HepG2 (cell line): Measurements from ENCODE around the gene SIRT6. TPM values are rescaled to one million over a fixed set of nuclear protein-coding genes. Genes with fewer than 3 reads are reported as not detected.

Experiments
- EEA1 ChIP-seq: sonication (generic); formaldehyde crosslinking; IDR thresholded peaks from 2 replicates; pipeline ENCODE4 v1.5.1; 2020; ENCODE audit warnings: mild to moderate bottlenecking, missing genetic modification reagents, borderline replicate concordance
- KAT7 ChIP-seq: IDR thresholded peaks from 2 replicates; pipeline ENCODE4 v1.6.1; 2018; ENCODE audit warnings: borderline replicate concordance, missing compliant biosample characterization
- KLF15 ChIP-seq: sonication (generic); formaldehyde crosslinking; IDR thresholded peaks from 2 replicates; pipeline ENCODE4 v1.8.1; 2023; ENCODE audit warnings: borderline replicate concordance, mild to moderate bottlenecking, inconsistent platforms, missing genetic modification reagents, mixed read lengths
- MAF1 ChIP-seq: sonication (generic); formaldehyde crosslinking; IDR thresholded peaks from 2 replicates; pipeline ENCODE4 v1.5.0; 2020; ENCODE audit warnings: missing genetic modification reagents, borderline replicate concordance
- NFE2L2 ChIP-seq: fragments of 150-350 bp; IDR thresholded peaks from 2 replicates; pipeline ENCODE4 v1.6.1; 2014; ENCODE audit warnings: low read length
- PHB2 ChIP-seq: fragments of 450-650 bp; IDR thresholded peaks from 2 replicates; pipeline ENCODE4 v1.6.1; 2018; ENCODE audit not compliant: partially characterized antibody
- POLR2AphosphoS2 ChIP-seq: IDR thresholded peaks from 2 replicates; pipeline ENCODE4 v1.6.1; 2011; ENCODE audit warnings: low read depth, low read length, improper control_type of control experiment
- ZC3H4 ChIP-seq: sonication (generic); formaldehyde crosslinking; IDR thresholded peaks from 2 replicates; pipeline ENCODE4 v1.4.0; 2020; ENCODE audit warnings: missing genetic modification reagents, borderline replicate concordance
- ZIK1 ChIP-seq: sonication (generic); formaldehyde crosslinking; IDR thresholded peaks from 2 replicates; pipeline ENCODE4 v1.5.0; 2020; ENCODE audit warnings: mild to moderate bottlenecking, low read depth, missing genetic modification reagents, borderline replicate concordance
- ZNF207 ChIP-seq: fragments of 450-650 bp; IDR thresholded peaks from 2 replicates; pipeline ENCODE4 v1.6.1; 2016; ENCODE audit warnings: antibody characterized with exemption, borderline replicate concordance
- ZNF546 ChIP-seq: sonication (generic); formaldehyde crosslinking; conservative IDR thresholded peaks from 2 replicates; pipeline ENCODE4 v1.8.1; 2023; ENCODE audit warnings: mild to moderate bottlenecking, missing genetic modification reagents
- ZNF768 ChIP-seq: sonication (generic); formaldehyde crosslinking; IDR thresholded peaks from 2 replicates; pipeline ENCODE4 v1.4.0; 2020; ENCODE audit warnings: missing genetic modification reagents
- polyA plus RNA-seq, 8 experiments: library from polyadenylated mRNA; depleted of rRNA in 3 of 8; stranded (reverse) in 7 of 8; unstranded in 1 of 8; fragments of >200 nt; fragmentation: Illumina TruSeq in 4 of 8; extraction: Trizol in 4 of 8; gene quantifications; 2 replicates each; pipeline versions ENCODE4 v1.2.1 to v1.2.3, GENCODE V29; 2011 to 2016; ENCODE audit warnings: low read depth in 4 of 8, missing spikeins in 1 of 8, mixed read lengths in 1 of 8; ENCODE audit not compliant: insufficient read depth in 1 of 8
- total RNA-seq, 5 experiments: library from RNA; depleted of rRNA; stranded (reverse); fragments of >200 nt; fragmentation: Illumina TruSeq; extraction: Trizol; gene quantifications; 2 replicates each; pipeline ENCODE4 v1.2.3, GENCODE V29; 2016; ENCODE audit warnings: low read depth in 1 of 5
- TF ChIP-seq, protein P1 (sequence below): sonication (generic); formaldehyde crosslinking; IDR thresholded peaks from 2 replicates; pipeline ENCODE4 v1.4.0; 2020; ENCODE audit warnings: missing genetic modification reagents
- TF ChIP-seq, protein P2 (sequence below): sonication (generic); formaldehyde crosslinking; IDR thresholded peaks from 2 replicates; pipeline ENCODE4 v1.4.0; 2020; ENCODE audit warnings: missing genetic modification reagents
- TF ChIP-seq, protein P3 (sequence below): sonication (generic); formaldehyde crosslinking; IDR thresholded peaks from 2 replicates; pipeline ENCODE4 v1.4.0; 2020; ENCODE audit warnings: mild to moderate bottlenecking, missing genetic modification reagents
- TF ChIP-seq, protein P4 (sequence below): sonication (generic); formaldehyde crosslinking; IDR thresholded peaks from 2 replicates; pipeline ENCODE4 v1.4.0; 2020; ENCODE audit warnings: mild to moderate bottlenecking, missing genetic modification reagents
- TF ChIP-seq, protein P5 (sequence below): sonication (generic); formaldehyde crosslinking; IDR thresholded peaks from 2 replicates; pipeline ENCODE4 v1.4.0; 2020; ENCODE audit warnings: missing genetic modification reagents; ENCODE audit errors: not compliant biosample characterization
- TF ChIP-seq, protein P6 (sequence below): sonication (generic); formaldehyde crosslinking; IDR thresholded peaks from 2 replicates; pipeline ENCODE4 v1.5.0; 2020; ENCODE audit warnings: mild to moderate bottlenecking, missing genetic modification reagents

SIRT6 gene
- total and polyA plus RNA-seq, 2 of the 13 experiments (the other 11 are each of a cell fraction or from before 2014, with no cell fraction given) = 11.0 to 18.4 TPM

DNA sequence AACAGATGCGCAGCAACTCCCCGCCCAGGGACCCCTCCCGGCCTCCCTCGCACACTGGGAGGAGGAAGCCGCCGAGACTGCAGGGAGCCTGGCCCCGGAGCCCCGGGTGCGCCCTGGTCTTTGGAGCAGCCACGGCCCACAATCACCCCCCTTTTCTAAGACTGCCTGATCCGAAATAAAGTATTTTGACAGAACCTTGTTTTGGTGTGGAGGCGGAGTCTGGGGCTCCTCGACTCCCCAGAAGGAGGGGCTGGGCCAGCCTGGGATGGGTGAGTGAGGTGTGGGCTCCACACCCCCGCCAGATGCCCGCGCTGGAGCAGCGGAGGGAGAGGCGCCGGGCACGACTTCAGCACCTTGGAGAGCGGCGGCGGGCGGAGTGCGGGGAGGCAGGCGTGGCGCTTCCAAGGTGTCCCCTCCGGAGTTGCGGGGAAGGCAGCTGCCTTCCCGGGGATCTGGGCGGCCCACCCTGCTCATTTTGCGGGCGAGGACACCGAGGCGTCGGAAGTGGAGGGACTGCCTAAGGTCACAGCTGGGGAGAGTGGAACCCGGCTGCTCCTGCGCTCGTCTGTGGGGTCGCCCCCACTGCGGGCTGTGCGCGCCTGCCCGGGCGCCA lies 9.4 kb downstream of the SIRT6 start (continued):
- TF ChIP-seq ZC3H4 (CRISPR knock-in tag) = no peak
- TF ChIP-seq, protein P1, sequence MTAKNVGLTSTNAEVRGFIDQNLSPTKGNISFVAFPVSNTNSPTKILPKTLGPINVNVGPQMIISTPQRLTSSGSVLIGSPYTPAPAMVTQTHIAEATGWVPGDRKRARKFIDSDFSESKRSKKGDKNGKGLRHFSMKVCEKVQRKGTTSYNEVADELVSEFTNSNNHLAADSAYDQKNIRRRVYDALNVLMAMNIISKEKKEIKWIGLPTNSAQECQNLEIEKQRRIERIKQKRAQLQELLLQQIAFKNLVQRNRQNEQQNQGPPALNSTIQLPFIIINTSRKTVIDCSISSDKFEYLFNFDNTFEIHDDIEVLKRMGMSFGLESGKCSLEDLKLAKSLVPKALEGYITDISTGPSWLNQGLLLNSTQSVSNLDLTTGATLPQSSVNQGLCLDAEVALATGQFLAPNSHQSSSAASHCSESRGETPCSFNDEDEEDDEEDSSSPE (CRISPR knock-in tag) = no peak
- no peak for TF ChIP-seq ZNF207
- TF ChIP-seq, protein P2, sequence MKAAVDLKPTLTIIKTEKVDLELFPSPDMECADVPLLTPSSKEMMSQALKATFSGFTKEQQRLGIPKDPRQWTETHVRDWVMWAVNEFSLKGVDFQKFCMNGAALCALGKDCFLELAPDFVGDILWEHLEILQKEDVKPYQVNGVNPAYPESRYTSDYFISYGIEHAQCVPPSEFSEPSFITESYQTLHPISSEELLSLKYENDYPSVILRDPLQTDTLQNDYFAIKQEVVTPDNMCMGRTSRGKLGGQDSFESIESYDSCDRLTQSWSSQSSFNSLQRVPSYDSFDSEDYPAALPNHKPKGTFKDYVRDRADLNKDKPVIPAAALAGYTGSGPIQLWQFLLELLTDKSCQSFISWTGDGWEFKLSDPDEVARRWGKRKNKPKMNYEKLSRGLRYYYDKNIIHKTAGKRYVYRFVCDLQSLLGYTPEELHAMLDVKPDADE = no peak
- no peak for TF ChIP-seq NFE2L2
- no peak; the same call in 1 of the 2 replicates for TF ChIP-seq ZNF546
- TF ChIP-seq, protein P3, sequence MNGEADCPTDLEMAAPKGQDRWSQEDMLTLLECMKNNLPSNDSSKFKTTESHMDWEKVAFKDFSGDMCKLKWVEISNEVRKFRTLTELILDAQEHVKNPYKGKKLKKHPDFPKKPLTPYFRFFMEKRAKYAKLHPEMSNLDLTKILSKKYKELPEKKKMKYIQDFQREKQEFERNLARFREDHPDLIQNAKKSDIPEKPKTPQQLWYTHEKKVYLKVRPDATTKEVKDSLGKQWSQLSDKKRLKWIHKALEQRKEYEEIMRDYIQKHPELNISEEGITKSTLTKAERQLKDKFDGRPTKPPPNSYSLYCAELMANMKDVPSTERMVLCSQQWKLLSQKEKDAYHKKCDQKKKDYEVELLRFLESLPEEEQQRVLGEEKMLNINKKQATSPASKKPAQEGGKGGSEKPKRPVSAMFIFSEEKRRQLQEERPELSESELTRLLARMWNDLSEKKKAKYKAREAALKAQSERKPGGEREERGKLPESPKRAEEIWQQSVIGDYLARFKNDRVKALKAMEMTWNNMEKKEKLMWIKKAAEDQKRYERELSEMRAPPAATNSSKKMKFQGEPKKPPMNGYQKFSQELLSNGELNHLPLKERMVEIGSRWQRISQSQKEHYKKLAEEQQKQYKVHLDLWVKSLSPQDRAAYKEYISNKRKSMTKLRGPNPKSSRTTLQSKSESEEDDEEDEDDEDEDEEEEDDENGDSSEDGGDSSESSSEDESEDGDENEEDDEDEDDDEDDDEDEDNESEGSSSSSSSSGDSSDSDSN (CRISPR knock-in tag) = no peak
- TF ChIP-seq ZNF768 (CRISPR knock-in tag) = no peak
- TF ChIP-seq MAF1 (CRISPR knock-in tag) = no peak
- TF ChIP-seq, protein P4, sequence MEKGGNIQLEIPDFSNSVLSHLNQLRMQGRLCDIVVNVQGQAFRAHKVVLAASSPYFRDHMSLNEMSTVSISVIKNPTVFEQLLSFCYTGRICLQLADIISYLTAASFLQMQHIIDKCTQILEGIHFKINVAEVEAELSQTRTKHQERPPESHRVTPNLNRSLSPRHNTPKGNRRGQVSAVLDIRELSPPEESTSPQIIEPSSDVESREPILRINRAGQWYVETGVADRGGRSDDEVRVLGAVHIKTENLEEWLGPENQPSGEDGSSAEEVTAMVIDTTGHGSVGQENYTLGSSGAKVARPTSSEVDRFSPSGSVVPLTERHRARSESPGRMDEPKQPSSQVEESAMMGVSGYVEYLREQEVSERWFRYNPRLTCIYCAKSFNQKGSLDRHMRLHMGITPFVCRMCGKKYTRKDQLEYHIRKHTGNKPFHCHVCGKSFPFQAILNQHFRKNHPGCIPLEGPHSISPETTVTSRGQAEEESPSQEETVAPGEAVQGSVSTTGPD = no peak
- TF ChIP-seq KAT7 = no peak
- no peak for TF ChIP-seq ZIK1 (CRISPR knock-in tag)
- no peak for TF ChIP-seq PHB2
- no peak for TF ChIP-seq POLR2AphosphoS2
- TF ChIP-seq, protein P5, sequence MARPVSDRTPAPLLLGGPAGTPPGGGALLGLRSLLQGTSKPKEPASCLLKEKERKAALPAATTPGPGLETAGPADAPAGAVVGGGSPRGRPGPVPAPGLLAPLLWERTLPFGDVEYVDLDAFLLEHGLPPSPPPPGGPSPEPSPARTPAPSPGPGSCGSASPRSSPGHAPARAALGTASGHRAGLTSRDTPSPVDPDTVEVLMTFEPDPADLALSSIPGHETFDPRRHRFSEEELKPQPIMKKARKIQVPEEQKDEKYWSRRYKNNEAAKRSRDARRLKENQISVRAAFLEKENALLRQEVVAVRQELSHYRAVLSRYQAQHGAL = no peak
- no peak for TF ChIP-seq EEA1
- TF ChIP-seq, protein P6, sequence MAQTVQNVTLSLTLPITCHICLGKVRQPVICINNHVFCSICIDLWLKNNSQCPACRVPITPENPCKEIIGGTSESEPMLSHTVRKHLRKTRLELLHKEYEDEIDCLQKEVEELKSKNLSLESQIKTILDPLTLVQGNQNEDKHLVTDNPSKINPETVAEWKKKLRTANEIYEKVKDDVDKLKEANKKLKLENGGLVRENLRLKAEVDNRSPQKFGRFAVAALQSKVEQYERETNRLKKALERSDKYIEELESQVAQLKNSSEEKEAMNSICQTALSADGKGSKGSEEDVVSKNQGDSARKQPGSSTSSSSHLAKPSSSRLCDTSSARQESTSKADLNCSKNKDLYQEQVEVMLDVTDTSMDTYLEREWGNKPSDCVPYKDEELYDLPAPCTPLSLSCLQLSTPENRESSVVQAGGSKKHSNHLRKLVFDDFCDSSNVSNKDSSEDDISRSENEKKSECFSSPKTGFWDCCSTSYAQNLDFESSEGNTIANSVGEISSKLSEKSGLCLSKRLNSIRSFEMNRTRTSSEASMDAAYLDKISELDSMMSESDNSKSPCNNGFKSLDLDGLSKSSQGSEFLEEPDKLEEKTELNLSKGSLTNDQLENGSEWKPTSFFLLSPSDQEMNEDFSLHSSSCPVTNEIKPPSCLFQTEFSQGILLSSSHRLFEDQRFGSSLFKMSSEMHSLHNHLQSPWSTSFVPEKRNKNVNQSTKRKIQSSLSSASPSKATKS (CRISPR knock-in tag) = no peak
- TF ChIP-seq KLF15 (CRISPR knock-in tag) = 0 out of 2 replicates have a peak, but pooled peaks have one; percentile 61
